GM19455 (cell line): ENCODE measurements around the gene PHC2.

Source experiments
- ATAC-seq: cut with Tn5 transposase; IDR thresholded peaks from one replicate; pipeline ENCODE4 v1.9.1; 2021; ENCODE audit not compliant: unreplicated experiment

Gene PHC2

DNA sequence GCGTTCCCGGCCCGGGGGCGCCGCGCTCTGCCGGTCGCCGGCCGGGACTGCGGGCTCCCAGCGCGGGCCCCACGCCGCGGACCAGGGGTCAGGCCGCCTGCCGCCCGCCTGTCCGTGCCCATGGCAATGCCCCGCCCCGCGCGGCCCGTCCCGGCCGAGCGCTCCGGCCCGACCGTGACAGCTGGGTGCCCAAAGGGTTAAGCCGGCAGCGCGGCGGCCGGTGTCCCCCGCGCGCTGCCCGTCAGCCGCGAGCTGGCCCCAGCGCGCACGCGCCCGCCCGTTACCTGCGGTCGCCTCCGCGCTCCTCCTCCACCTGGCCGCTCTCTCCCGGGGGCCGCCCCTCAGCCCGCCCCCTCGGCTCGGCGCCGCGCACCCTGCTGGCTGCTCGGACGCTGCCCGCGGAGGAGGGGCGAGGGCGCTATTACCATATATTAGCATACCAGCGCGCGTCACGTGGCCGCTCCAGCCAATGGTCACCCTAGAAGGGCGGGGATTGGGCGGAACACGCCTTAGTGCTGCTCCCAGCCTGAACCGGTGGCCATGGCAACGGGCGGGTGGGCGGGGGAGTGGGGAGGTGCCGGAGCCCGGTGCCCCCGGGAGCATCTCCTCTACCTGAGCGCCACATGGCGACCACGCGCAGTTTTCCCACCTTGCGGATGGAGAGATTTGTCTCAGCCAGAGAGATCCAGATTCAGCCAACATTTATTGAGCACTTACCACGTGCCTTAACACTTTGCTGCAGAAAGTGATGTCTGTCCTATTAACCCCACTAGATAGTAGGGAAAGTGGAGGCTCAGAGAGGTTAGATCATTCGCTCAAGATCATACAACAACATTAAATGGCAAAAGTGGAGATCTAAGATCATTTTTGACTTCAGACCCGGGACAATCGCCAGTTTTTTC, at the start of gene PHC2:
TSS of gene PHC2 (minus strand) at position 404 of the 902 bp plus-strand sequence. CDS start 55,556 bp downstream, outside the sequence.
- ATAC-seq, result peak; percentile 96

DNA sequence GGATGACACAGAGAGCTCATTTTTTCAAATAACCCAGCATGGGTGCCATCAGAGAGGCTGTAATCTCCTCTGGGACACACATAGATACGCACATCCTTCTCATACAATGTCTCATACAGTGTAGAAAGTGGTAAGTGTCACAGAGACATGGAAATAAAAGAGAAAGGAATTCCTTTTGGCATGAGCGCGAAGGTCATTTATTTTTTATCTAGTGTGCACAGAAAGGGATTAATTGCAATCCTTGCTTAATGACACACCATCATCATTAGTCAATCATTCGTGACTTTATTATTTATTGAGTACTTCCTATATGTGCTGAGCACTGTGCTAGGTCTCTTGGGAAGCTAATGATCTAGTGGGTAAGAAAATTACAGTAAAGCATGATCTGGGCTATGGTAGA, 46.6 kb upstream of the PHC2 start:
- ATAC-seq, result no peak

- no peak for ATAC-seq
These were observed 43.0 kb upstream of the PHC2 start for GRCh38 chr1:33473900-33474299.

GRCh38 chr1:33472269-33472980, 41.5 kb upstream of the PHC2 start, which contains the start of gene ZSCAN20:
Gene ZSCAN20 (plus strand): TSS chr1:33472645. CDS start chr1:33479289, 6,644 bp downstream.
- peak; percentile 90 for ATAC-seq

DNA sequence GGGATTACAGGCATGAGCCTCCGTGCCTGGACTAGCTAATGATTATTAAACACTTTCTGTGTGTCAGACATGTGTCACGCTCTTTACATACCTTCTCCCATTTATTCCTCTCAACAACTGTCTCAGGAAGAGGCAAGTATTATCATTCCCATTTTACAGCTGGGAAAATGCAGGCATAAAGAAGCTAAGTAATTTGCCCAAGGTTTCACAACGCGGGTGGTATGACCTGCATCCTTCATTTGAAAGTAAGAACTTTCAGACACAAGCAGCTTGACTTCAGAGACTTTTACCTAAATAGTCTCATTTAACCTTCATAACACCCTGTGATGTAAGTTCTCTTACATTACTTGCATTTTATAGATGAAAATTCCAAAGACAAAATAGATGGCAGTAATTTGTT, 40.5 kb upstream of the PHC2 start:
- ATAC-seq, result no peak

- ATAC-seq, result peak; percentile 35
These were observed 39.7 kb upstream of the PHC2 start for GRCh38 chr1:33470495-33471012.

DNA sequence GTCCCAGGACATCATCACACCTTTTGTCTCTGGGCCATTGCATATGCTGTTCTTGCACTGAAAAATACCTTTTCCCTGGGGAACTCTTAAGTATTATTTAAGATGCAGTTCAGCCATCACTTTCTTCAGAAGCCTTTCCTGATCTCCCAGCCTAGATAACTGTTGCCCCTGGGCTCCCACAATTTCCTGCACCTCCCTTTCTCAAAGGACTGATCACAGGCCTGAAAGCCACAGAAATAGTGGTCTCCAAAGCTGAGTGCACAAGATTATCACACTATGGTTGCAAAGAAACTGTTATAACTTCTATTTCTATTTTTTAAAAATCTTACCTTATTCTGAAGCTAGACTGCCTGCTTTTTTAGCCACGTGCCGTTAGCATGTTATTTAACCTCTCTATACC, 38.8 kb upstream of the PHC2 start:
- no peak for ATAC-seq

DNA sequence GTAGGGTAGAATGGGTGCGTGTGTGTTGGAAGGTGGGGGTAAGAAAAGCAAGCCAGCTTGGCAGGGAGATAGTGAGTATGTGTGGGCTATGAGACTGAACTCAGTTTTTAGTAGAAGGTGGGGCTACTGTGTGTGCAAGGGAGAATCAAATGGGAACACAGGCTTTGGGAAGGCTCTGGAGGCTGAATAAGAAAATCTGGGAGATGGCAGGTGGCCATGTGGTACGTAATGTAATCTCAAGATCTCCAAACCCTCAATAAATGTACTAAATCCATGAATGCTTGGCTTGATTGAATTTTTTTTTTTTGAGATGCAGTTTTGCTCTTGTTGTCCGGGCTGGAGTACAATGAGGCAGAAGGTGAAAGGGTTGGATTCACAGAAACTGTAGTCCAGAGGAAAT, 38.1 kb upstream of the PHC2 start:
- ATAC-seq, result no peak

DNA sequence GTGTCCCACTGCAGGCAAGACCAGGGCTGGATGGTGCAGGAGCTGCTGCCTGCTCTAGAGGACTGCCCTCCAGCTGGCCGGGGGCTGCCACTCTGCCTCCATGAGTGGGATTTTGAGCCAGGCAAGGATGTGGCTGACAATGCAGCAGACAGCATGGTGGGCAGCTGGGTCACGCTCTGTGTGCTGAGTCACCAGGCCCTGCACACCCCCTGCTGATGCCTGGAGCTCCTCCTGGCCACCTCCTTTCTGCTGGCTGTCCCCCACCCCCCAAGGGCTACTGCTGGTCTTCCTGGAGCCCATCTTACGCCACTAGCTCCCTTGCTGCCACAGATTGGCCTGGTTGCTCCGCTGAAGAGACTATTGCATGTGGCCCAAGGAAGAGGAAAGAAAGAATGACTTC, 37.6 kb upstream of the PHC2 start:
- no peak for ATAC-seq

GRCh38 chr1:33468011-33468410, 37.1 kb upstream of the PHC2 start:
- no peak for ATAC-seq

GRCh38 chr1:33466159-33466558, 35.3 kb upstream of the PHC2 start:
- no peak for ATAC-seq

DNA sequence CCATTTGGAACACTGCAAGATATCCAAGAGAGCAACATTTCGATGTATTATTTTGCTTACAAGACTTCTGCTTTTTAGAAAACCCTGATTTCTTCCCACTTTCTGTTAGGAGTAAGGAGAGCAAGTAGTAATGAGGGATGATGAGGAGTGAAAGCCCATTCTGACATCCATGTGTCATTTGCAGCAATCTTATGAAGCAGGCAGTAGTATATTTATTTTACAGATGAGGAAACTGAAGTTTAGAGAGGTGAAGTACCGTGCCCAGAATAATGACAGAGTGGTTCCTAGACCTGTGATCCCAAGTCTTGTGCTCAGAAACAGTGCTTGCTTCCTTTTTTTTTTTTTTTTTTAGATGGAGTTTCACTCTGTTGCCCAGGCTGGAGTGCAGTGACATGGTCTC, 34.4 kb upstream of the PHC2 start:
- ATAC-seq, result no peak

- ATAC-seq, result no peak
These were observed 33.7 kb upstream of the PHC2 start for GRCh38 chr1:33464552-33464951.

DNA sequence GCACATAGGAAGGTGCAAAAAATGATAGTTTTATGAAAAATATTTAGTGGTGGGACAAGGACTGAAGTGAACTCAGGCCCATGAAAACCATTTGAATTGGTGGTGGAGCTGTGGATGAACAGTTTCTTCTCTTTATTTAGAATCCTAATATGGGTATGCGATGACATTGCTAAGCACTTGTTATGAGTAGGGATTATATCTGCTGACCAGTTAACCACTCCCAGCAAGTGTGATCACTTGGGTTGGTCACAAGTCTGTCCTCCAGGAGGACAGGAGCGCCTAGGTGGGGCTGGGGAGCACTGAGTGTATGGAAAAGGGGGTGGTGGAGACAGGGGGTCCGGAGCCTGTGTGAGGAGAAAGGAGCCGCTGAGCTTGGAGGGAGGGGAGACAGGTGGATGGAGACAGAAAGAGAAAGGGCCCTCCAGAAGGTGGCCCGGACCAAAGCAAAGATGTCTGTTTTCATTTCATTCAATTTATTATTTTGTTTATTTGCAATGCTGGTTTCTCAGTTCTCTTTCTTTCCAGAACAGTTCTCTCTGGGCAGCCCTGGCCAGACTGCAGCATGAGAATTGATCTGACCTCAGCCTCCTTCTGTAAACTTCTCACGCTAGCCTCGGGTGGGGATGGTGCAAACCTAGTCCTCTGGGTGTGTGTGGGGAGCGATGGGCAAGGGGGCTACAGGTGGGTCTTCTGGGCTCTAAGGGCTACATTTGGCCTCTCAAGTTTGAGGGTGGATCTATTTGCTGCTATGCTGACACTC, 31.7 kb upstream of the PHC2 start:
- no peak for ATAC-seq

GRCh38 chr1:33460947-33461629, 30.2 kb upstream of the PHC2 start:
- ATAC-seq, result no peak

DNA sequence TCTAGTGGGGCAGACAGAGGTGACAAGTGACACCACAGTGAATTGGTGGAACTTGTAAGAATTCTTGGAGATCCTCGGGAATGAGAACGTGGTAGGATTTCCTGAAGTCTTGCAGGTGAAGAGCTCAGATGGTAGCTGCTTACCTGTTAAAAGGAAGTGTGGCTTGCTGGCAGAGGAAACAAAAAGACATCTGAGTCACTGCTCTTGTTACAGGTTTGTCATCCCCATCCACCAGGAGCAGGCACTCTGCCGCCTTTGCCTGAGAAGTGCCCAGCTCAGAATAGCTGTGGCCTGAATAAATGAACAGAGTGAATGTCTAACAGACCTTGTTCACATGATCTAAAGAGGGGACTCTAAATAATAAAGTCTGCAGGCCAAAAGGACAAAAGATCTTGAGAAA, 29.2 kb upstream of the PHC2 start:
- no peak for ATAC-seq

GRCh38 chr1:33459691-33460090, 28.8 kb upstream of the PHC2 start:
- no peak for ATAC-seq

- ATAC-seq, result no peak
These were observed 25.6 kb upstream of the PHC2 start for GRCh38 chr1:33456502-33456886.

GRCh38 chr1:33455539-33456501, 24.9 kb upstream of the PHC2 start:
- ATAC-seq, result peak; percentile 66
